Measurements from ENCODE around the gene TLE5. TPM values are rescaled to one million over a fixed set of nuclear protein-coding genes. Genes with fewer than 3 reads are reported as not detected.
A peak's percentile ranks its signal among the peaks of the same experiment; 100 is the strongest.

The TLE5 gene
- total and polyA plus RNA-seq, 2 of the 4 experiments (the other 2 are of a cell fraction), result 119 to 407 TPM

GRCh38 chr19:3029065-3029923, 33.0 kb downstream of the TLE5 start, which contains the start of gene TLE2:
TLE2 (minus strand) TSS chr19:3029280; CDS start chr19:3028904, 376 bp downstream.
- dilution Hi-C loops (cut with HindIII; ENCODE audit: low sequenced_read_pairs, unreplicated experiment), result no loop called here
- Histone ChIP-seq H3K9ac (ENCODE audit: low read depth, low read length) (no peak within 1 kb of the TSS), H2AFZ (replicated peaks; ENCODE audit: low read length, poor library complexity) (no peak within 1 kb of the TSS), H3K4me3 (ENCODE audit: insufficient read depth, low read depth, low read length) (peak within 1 kb of the TSS; percentile 39), H3K18ac (ENCODE audit: low read depth, low read length) (no peak within 1 kb of the TSS), H3K36me3 (ENCODE audit: control insufficient read depth, insufficient read depth, low read length) (no peaks in the 10 kb centered on the region), H3K79me1 (ENCODE audit: low read depth in 1 of 2, low read length in 2 of 2) (no peaks in the 10 kb centered on the region), H4K20me1 (ENCODE audit: insufficient read depth, low read length) (no peaks in the 10 kb centered on the region), H3K9me1 (ENCODE audit: insufficient read depth, low read length) (no peaks in the 10 kb centered on the region), H3K23ac (ENCODE audit: low read depth, low read length) (no peak within 1 kb of the TSS), H4K5ac (ENCODE audit: low read depth, low read length) (no peak within 1 kb of the TSS), H2BK120ac (ENCODE audit: low read depth, low read length) (no peak within 1 kb of the TSS), H4K91ac (ENCODE audit: insufficient read depth, low read depth, low read length) (no peak within 1 kb of the TSS), H3K27me3 (ENCODE audit: control insufficient read depth, insufficient read depth, low read length) (peaks cover 60% of the 10 kb centered on the region), H3K4me2 (ENCODE audit: low read depth, low read length) (peak within 1 kb of the TSS; percentile 50), H2BK15ac (ENCODE audit: low read depth, low read length) (no peak within 1 kb of the TSS), H4K8ac (ENCODE audit: low read depth in 2 of 2, low read length in 2 of 2) (no peak within 1 kb of the TSS), H3K4me1 (ENCODE audit: control insufficient read depth, insufficient read depth, low read length) (no peaks in the 10 kb centered on the region; the same call in 1 of the 2 replicates), H2AK5ac (ENCODE audit: low read depth, low read length) (no peak within 1 kb of the TSS), H3K56ac (ENCODE audit: extremely low read depth, insufficient read depth, low read length) (no peak within 1 kb of the TSS), H3K14ac (replicated peaks; ENCODE audit: low read depth, low read length) (no peak within 1 kb of the TSS), H3K9me3 (ENCODE audit: control insufficient read depth, insufficient read depth, low read length) (no peaks in the 10 kb centered on the region), H2AK9ac (replicated peaks; ENCODE audit: low read depth, low read length, poor library complexity) (no peak within 1 kb of the TSS), H2BK5ac (ENCODE audit: low read depth, low read length, poor library complexity, severe bottlenecking) (no peak within 1 kb of the TSS), H3K27ac (ENCODE audit: insufficient read depth, low read length) (no peak within 1 kb of the TSS), H2BK20ac (ENCODE audit: low read depth, low read length) (no peak within 1 kb of the TSS), H3K4ac (ENCODE audit: low read depth, low read length) (no peak within 1 kb of the TSS)
- BruUV-seq (replicated peaks), result no TSS peak
- ChIA-PET POLR2A (ENCODE audit: unreplicated experiment) (no interaction called here), CTCF (no interaction called here)
- 1% methylated on average over 18 of the region's 85 CpGs; no CpG with 5 or more reads in 1 of the 2 experiments for WGBS, 2 experiments (ENCODE audit: extremely low coverage in 2 of 2, insufficient read length in 1 of 2)
- in situ Hi-C loops (cut with MboI; ENCODE audit: low sequenced_read_pairs), result no loop called here
- DNase-seq, result no peak
- TF ChIP-seq RAD21 (IDR thresholded peaks at IDR 0.05; ENCODE audit: low read length), result no peak
- TF ChIP-seq POLR2A (IDR thresholded peaks at IDR 0.05; ENCODE audit: low read depth, low read length), result no peak
- TF ChIP-seq SMC3 (IDR thresholded peaks at IDR 0.05; ENCODE audit: low read depth, low read length), result no peak
- TF ChIP-seq BHLHE40 (IDR thresholded peaks at IDR 0.05; ENCODE audit: low read depth, low read length), result no peak
- no peak for TF ChIP-seq CEBPB (IDR thresholded peaks at IDR 0.05; ENCODE audit: low read depth, low read length)
- TF ChIP-seq MXI1 (IDR thresholded peaks at IDR 0.05; ENCODE audit: borderline replicate concordance, low read depth, low read length), result no peak
- no peak for TF ChIP-seq CHD1 (IDR thresholded peaks at IDR 0.05; ENCODE audit: low read depth, low read length)
- ATAC-seq (ENCODE audit: low read depth), result peak; percentile 77
- intact Hi-C loops (cut with micrococcal nuclease), result no loop called here

Measured in IMR-90 (cell line).